DND-41 (cell line): ENCODE results near the gene CGB3.

Source experiments
- ATAC-seq: fragments of 200-7000 bp; cut with Tn5 transposase; 3 replicates; pipeline ENCODE4 v1.9.1; 2021; ENCODE audit warnings: low read depth; ENCODE audit not compliant: insufficient read depth
- DNase-seq: peaks from one replicate; pipeline ENCODE4 v3.0.0-alpha.2; 2020
- H2AFZ ChIP-seq: 2 replicates; pipeline ENCODE4 v1.6.0; 2012; ENCODE audit warnings: low read depth, low read length
- H3K27ac ChIP-seq: 2 replicates; pipeline ENCODE4 v1.5.1; 2012; ENCODE audit warnings: low read length, inconsistent platforms
- H3K27me3 ChIP-seq: fragments of 200-600 bp; sonication (generic); 2 replicates; pipeline ENCODE4 v1.6.0; 2012; ENCODE audit warnings: low read length, mild to moderate bottlenecking, inconsistent platforms; ENCODE audit not compliant: insufficient read depth, poor library complexity
- H3K36me3 ChIP-seq: 2 replicates; pipeline ENCODE4 v1.5.1; 2012; ENCODE audit warnings: low read length, inconsistent platforms; ENCODE audit not compliant: insufficient read depth
- H3K4me1 ChIP-seq: 2 replicates; pipeline ENCODE4 v1.5.1; 2012; ENCODE audit warnings: mild to moderate bottlenecking, low read length; ENCODE audit not compliant: insufficient read depth
- H3K4me2 ChIP-seq: 2 replicates; pipeline ENCODE4 v1.6.0; 2012; ENCODE audit warnings: mild to moderate bottlenecking, moderate library complexity, low read length, inconsistent platforms; ENCODE audit not compliant: insufficient read depth
- H3K4me3 ChIP-seq, 2 experiments: fragments of 200-600 bp in 1 of 2; shearing (Covaris generic) in 1 of 2; 2 replicates each; pipeline ENCODE4 v1.5.1; 2012 to 2016; ENCODE audit warnings: inconsistent platforms in 2 of 2, low read length in 2 of 2, mild to moderate bottlenecking in 2 of 2, low read depth in 1 of 2, moderate library complexity in 1 of 2
- H3K79me2 ChIP-seq: 2 replicates; pipeline ENCODE4 v1.6.0; 2012; ENCODE audit warnings: low read length, inconsistent platforms; ENCODE audit not compliant: insufficient read depth
- H3K9ac ChIP-seq: 2 replicates; pipeline ENCODE4 v1.6.0; 2012; ENCODE audit warnings: low read depth, mild to moderate bottlenecking, inconsistent platforms, low read length, moderate library complexity
- H3K9me3 ChIP-seq: 2 replicates; pipeline ENCODE4 v1.5.1; 2012; ENCODE audit warnings: low read length, moderate library complexity, mild to moderate bottlenecking, inconsistent platforms; ENCODE audit not compliant: insufficient read depth, severe bottlenecking
- H4K20me1 ChIP-seq: 2 replicates; pipeline ENCODE4 v1.6.0; 2012; ENCODE audit warnings: low read length; ENCODE audit not compliant: insufficient read depth
- EZH2 ChIP-seq: IDR thresholded peaks from 3 replicates; pipeline ENCODE4 v1.6.1; 2012; ENCODE audit warnings: borderline replicate concordance, low read depth, mild to moderate bottlenecking, moderate library complexity, low read length, inconsistent platforms; ENCODE audit not compliant: severe bottlenecking
- TF ChIP-seq, protein P1 (sequence below): IDR thresholded peaks from 2 replicates; pipeline ENCODE4 v1.5.1; 2012; ENCODE audit warnings: borderline replicate concordance, low read length, moderate library complexity, mild to moderate bottlenecking; ENCODE audit not compliant: poor library complexity, severe bottlenecking; ENCODE audit errors: extremely low read depth

Gene CGB3

DNA sequence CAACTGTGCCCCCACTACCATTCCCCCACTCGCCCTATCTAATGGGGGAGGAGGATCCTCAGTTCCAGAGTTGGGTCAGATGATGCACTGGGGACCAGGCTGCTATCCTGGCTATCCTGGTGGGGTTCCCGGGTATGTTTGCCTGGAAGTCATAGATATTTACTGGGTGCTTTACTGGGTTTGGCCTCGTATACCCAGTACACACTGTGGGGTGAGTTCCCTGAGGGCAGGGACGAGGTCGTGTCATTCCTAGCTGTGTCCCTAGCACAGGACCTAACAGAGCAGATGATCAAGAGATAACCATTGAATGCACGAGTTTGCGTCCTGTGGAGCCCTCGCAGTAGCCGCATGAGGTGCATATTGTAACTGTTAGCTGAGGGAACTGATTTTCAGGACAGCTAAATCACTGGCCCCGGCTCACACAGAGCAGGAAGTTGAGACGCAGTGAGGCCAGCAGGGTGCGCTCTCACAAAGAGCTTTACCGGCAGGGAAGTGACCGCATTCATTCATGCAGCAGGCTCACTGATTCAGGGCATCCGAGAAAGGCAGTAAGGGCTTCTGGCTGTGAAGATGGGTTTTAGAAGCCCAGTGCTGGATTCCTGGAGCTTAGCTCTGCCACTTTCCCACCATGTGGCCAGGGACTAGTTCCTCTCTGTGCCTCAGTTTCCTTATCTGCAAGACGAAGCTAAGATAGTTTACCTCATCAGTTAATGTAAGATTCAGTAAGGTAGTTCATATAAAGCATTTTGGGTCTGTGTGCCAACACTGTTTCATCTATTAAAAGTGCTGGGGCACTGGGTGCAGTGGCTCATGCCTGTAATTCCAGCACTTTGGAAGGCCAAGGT lies 24.4 kb downstream of the CGB3 start:
- peak; percentile 62 for DNase-seq
- peaks cover 34% of the 10 kb centered on the region for H4K20me1 ChIP-seq
- TF ChIP-seq EZH2, result no peak
- TF ChIP-seq, protein P1, sequence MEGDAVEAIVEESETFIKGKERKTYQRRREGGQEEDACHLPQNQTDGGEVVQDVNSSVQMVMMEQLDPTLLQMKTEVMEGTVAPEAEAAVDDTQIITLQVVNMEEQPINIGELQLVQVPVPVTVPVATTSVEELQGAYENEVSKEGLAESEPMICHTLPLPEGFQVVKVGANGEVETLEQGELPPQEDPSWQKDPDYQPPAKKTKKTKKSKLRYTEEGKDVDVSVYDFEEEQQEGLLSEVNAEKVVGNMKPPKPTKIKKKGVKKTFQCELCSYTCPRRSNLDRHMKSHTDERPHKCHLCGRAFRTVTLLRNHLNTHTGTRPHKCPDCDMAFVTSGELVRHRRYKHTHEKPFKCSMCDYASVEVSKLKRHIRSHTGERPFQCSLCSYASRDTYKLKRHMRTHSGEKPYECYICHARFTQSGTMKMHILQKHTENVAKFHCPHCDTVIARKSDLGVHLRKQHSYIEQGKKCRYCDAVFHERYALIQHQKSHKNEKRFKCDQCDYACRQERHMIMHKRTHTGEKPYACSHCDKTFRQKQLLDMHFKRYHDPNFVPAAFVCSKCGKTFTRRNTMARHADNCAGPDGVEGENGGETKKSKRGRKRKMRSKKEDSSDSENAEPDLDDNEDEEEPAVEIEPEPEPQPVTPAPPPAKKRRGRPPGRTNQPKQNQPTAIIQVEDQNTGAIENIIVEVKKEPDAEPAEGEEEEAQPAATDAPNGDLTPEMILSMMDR, result peak; percentile 77

DNA sequence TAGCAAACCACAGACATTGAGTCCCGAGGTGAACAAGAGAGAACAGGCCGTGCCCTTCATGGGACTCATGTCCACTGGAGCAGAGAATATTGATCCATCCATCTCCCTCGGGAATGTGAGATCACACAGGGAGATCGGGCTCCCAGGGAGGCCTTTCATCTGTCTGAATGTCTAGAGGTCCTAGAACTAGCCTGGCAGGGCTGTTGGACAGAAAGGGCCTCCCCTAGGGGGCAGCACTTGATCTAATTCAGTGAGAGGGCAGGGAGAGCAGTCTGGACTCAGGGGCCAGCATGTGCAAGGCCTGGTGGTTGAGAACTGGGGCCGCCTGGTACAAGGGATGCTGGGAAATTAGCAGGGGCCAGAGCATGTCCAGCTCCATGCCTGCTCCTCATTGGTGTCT lies 26.2 kb downstream of the CGB3 start:
- TF ChIP-seq, protein P1, result peak; percentile 72
- no peak for TF ChIP-seq EZH2
- peak overlapping the region; percentile 29; the same call in 1 of the 2 replicates for H3K27ac ChIP-seq

More for the DNA sequence above, 24.4 kb downstream of the CGB3 start:
- Histone ChIP-seq H3K9me3 (no peaks in the 10 kb centered on the region), H3K4me1 (peaks cover 17% of the 10 kb centered on the region), H2AFZ (no peak overlapping the region), H3K27ac (no peak overlapping the region), H3K36me3 (peaks cover 61% of the 10 kb centered on the region), H3K4me2 (no peak overlapping the region), H3K9ac (no peak overlapping the region), H3K4me3 (no peak overlapping the region), H3K27me3 (no peaks in the 10 kb centered on the region), H3K79me2 (peaks cover 57% of the 10 kb centered on the region)
- ATAC-seq, result peak; percentile 80

DNA sequence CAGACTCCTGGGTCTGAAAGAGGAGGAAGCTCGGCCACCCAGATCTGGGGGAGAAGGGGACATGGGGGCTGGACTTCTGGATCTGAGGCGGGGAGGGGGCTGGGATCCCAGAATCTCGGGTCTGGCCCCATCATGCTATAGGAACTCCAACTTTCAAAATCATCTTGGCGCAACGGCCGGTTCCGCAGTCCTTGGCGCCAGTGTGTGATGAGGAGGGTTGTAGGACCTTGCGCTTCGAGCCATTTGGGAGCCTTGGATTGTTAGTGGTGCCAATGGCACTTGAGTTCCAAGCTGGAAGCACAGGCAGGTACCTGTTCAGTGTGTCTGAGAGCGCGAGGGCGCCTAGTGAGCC lies 30.1 kb downstream of the CGB3 start:
- Histone ChIP-seq H4K20me1 (peaks cover 26% of the 10 kb centered on the region), H3K27me3 (no peaks in the 10 kb centered on the region), H3K27ac (peak overlapping the region; percentile 99), H3K79me2 (peaks cover 80% of the 10 kb centered on the region), H3K4me2 (peak overlapping the region; percentile 88), H2AFZ (peak overlapping the region; percentile 83), H3K4me3 (peak overlapping the region; percentile 95 to 98), H3K36me3 (peaks cover 23% of the 10 kb centered on the region), H3K9ac (peak overlapping the region; percentile 93), H3K4me1 (peaks cover 45% of the 10 kb centered on the region), H3K9me3 (no peaks in the 10 kb centered on the region)
- no peak for DNase-seq
- TF ChIP-seq EZH2, result no peak
- TF ChIP-seq, protein P1, result no peak
- ATAC-seq, result no peak

More for the DNA sequence above, 26.2 kb downstream of the CGB3 start:
- DNase-seq (peak; percentile 55), ATAC-seq (no peak)
- Histone ChIP-seq H2AFZ (no peak overlapping the region), H3K4me1 (peaks cover 23% of the 10 kb centered on the region), H3K27me3 (no peaks in the 10 kb centered on the region), H3K4me2 (no peak overlapping the region), H3K9me3 (no peaks in the 10 kb centered on the region), H4K20me1 (peaks cover 34% of the 10 kb centered on the region), H3K79me2 (peaks cover 68% of the 10 kb centered on the region), H3K4me3 (no peak overlapping the region), H3K36me3 (peaks cover 44% of the 10 kb centered on the region), H3K9ac (no peak overlapping the region)
